ENCODE measurements around the gene TNS4. TPM values are rescaled to one million over a fixed set of nuclear protein-coding genes. Genes with fewer than 3 reads are reported as not detected.

The TNS4 gene
- total RNA-seq, 1 experiment from 2014 or later: 36.6 TPM

DNA sequence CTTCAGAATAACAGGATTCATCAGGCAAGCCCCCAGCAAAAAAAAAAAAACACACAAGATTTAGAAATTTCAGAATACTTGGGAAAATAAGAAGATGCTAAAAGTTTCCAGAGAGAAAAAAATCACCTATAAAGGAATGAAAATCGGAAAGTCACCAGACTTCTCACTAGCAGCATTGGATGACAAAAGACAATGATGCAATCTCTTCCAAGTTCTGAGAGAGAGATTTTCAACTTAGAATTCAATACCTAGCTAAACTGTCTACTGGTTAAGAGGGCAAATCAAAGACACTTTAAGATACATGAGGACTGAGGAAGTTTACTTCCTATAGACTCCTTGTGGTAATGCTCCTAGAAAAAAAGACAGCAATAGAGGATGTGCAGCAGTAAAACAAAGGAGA, 23.9 kb upstream of the TNS4 start:
- Histone ChIP-seq H3K9me3 (ENCODE audit: control insufficient read depth in 1 of 2, insufficient read depth in 1 of 2, low read depth in 1 of 2, low read length in 2 of 2) (peaks cover 0 to 4% of the 10 kb centered on the region in 2 experiments; a peak in 1 of 4 replicates), H3K79me2 (ENCODE audit: insufficient read depth, low read length) (no peaks in the 10 kb centered on the region), H3K9me2 (ENCODE audit: insufficient read depth) (no peaks in the 10 kb centered on the region), H4K20me1 (ENCODE audit: insufficient read depth) (no peaks in the 10 kb centered on the region), H3K9ac (ENCODE audit: low read length) (no peak overlapping the region), H3K27ac (ENCODE audit: low read depth, low read length) (no peak overlapping the region), H3K36me3 (ENCODE audit: control insufficient read depth in 1 of 2, insufficient read depth in 2 of 2, low read length in 2 of 2) (no peaks in the 10 kb centered on the region), H2AFZ (ENCODE audit: low read depth, low read length, poor library complexity, severe bottlenecking) (no peak overlapping the region), H3K27me3 (ENCODE audit: insufficient read depth, low read length) (no peaks in the 10 kb centered on the region), H3K4me1 (ENCODE audit: control insufficient read depth in 1 of 2, insufficient read depth in 2 of 2, low read length in 2 of 2) (peaks cover 20 to 33% of the 10 kb centered on the region in 2 experiments), H3K4me3 (replicated peaks in 1 of 2; ENCODE audit: low read depth in 1 of 2, low read length in 2 of 2) (no peak overlapping the region), H3K4me2 (ENCODE audit: low read length) (no peak overlapping the region)
- POLR2A ChIA-PET: no interaction called here
- intact Hi-C loops (cut with micrococcal nuclease): no loop called here
- no TSS peak for BruUV-seq (replicated peaks)
- no peak for ATAC-seq
- RAD21 ChIA-PET (ENCODE audit: low non-redundant PET in 1 of 2, low total read pairs in 2 of 2, uncharacterized antibody in 2 of 2, unreplicated experiment in 2 of 2): interaction anchor here in 1 of 2 experiments (0.9 kb wide), 1 partner anchor 35 kb away, joined by 3 read pairs; no protein-coding TSS in a partner anchor
- CTCF ChIA-PET: interaction anchor here (1.0 to 1.3 kb wide), 2 partner anchors 12 to 170 kb away, joined by 3 read pairs; no protein-coding TSS in a partner anchor
- TF ChIP-seq, protein P1, sequence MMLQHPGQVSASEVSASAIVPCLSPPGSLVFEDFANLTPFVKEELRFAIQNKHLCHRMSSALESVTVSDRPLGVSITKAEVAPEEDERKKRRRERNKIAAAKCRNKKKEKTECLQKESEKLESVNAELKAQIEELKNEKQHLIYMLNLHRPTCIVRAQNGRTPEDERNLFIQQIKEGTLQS (IDR thresholded peaks at IDR 0.05): no peak
- TF ChIP-seq CEBPB (IDR thresholded peaks at IDR 0.05; ENCODE audit: low read depth) (no peak), EGR1 (IDR thresholded peaks at IDR 0.05; ENCODE audit: low read depth) (no peak), ZNF274 (IDR thresholded peaks at IDR 0.05; ENCODE audit: low read depth, low read length) (no peak), JUND (IDR thresholded peaks at IDR 0.05) (no peak), TCF7L2 (IDR thresholded peaks at IDR 0.05; ENCODE audit: borderline replicate concordance, extremely low read depth, insufficient read depth, insufficient read length) (no peak), RAD21 (IDR thresholded peaks at IDR 0.05; ENCODE audit: low read depth) (no peak)
- no peak for DNase-seq (ENCODE audit: low read depth, low spot score)

DNA sequence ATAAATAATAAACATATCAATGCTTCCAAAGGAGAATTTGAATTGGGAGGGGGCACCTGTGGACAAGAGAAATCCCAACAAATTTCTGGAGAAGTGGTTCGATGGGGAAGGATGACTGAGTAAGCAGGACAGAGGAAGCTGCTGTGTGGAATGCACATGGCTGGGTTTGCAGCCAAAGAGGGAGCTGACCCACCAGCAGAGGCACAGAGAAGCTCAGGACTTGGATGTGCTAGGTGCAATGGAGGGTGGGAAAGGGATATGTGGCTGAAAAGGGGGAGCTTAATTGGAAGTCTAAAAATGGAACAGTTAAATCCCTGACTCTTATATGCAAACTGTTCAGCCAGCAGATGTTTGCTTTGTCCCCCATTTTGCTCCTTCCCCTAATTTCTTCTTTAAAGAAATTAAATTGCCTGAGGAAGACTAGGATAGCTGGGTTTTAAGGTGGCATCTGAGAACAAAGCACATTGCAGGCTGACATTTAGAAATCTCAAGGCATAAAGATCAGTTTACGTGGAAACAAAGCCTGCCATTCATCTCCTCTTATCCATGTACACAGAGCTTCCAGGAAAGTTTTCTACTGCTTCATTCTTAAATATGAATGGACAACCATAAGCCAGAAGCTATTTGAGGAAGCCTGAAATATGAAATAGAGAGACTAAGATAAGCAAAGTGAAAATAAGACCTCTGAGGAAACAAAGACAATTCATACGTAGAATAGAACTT, 23.0 kb upstream of the TNS4 start:
- RAD21 ChIA-PET (ENCODE audit: low non-redundant PET in 1 of 2, low total read pairs in 2 of 2, uncharacterized antibody in 2 of 2, unreplicated experiment in 2 of 2): no interaction called here
- TF ChIP-seq EGR1 (IDR thresholded peaks at IDR 0.05; ENCODE audit: low read depth): no peak
- TF ChIP-seq, protein P2, sequence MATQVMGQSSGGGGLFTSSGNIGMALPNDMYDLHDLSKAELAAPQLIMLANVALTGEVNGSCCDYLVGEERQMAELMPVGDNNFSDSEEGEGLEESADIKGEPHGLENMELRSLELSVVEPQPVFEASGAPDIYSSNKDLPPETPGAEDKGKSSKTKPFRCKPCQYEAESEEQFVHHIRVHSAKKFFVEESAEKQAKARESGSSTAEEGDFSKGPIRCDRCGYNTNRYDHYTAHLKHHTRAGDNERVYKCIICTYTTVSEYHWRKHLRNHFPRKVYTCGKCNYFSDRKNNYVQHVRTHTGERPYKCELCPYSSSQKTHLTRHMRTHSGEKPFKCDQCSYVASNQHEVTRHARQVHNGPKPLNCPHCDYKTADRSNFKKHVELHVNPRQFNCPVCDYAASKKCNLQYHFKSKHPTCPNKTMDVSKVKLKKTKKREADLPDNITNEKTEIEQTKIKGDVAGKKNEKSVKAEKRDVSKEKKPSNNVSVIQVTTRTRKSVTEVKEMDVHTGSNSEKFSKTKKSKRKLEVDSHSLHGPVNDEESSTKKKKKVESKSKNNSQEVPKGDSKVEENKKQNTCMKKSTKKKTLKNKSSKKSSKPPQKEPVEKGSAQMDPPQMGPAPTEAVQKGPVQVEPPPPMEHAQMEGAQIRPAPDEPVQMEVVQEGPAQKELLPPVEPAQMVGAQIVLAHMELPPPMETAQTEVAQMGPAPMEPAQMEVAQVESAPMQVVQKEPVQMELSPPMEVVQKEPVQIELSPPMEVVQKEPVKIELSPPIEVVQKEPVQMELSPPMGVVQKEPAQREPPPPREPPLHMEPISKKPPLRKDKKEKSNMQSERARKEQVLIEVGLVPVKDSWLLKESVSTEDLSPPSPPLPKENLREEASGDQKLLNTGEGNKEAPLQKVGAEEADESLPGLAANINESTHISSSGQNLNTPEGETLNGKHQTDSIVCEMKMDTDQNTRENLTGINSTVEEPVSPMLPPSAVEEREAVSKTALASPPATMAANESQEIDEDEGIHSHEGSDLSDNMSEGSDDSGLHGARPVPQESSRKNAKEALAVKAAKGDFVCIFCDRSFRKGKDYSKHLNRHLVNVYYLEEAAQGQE (IDR thresholded peaks at IDR 0.05; ENCODE audit: low read depth): no peak
- TF ChIP-seq TCF7L2 (IDR thresholded peaks at IDR 0.05; ENCODE audit: borderline replicate concordance, extremely low read depth, insufficient read depth, insufficient read length): no peak
- no peak for TF ChIP-seq CEBPB (IDR thresholded peaks at IDR 0.05; ENCODE audit: low read depth)
- TF ChIP-seq POLR2AphosphoS5 (IDR thresholded peaks at IDR 0.05; ENCODE audit: low read depth, low read length): no peak
- no peak for TF ChIP-seq POLR2A (IDR thresholded peaks at IDR 0.05; ENCODE audit: borderline replicate concordance, extremely low read depth, insufficient read depth, insufficient read length)
- TF ChIP-seq, protein P1 (IDR thresholded peaks at IDR 0.05): no peak
- no peak for TF ChIP-seq ELF1 (IDR thresholded peaks at IDR 0.05; ENCODE audit: borderline replicate concordance, low read depth)
- TF ChIP-seq SRF (IDR thresholded peaks at IDR 0.05; ENCODE audit: low read depth): no peak
- no peak for TF ChIP-seq EZH2 (IDR thresholded peaks at IDR 0.05)
- no peak for TF ChIP-seq ZFX (IDR thresholded peaks at IDR 0.05)
- Histone ChIP-seq H4K20me1 (ENCODE audit: insufficient read depth) (no peaks in the 10 kb centered on the region), H3K9me3 (ENCODE audit: control insufficient read depth in 1 of 2, insufficient read depth in 1 of 2, low read depth in 1 of 2, low read length in 2 of 2) (peaks cover 0 to 4% of the 10 kb centered on the region in 2 experiments; a peak in 1 of 4 replicates), H3K9ac (ENCODE audit: low read length) (no peak overlapping the region), H3K36me3 (ENCODE audit: control insufficient read depth in 1 of 2, insufficient read depth in 2 of 2, low read length in 2 of 2) (no peaks in the 10 kb centered on the region), H3K27ac (ENCODE audit: low read depth, low read length) (no peak overlapping the region), H3K9me2 (ENCODE audit: insufficient read depth) (no peaks in the 10 kb centered on the region), H3K4me1 (ENCODE audit: control insufficient read depth in 1 of 2, insufficient read depth in 2 of 2, low read length in 2 of 2) (peaks cover 29 to 37% of the 10 kb centered on the region in 2 experiments), H3K4me3 (replicated peaks in 1 of 2; ENCODE audit: low read depth in 1 of 2, low read length in 2 of 2) (no peak overlapping the region), H3K27me3 (ENCODE audit: insufficient read depth, low read length) (no peaks in the 10 kb centered on the region), H3K4me2 (ENCODE audit: low read length) (no peak overlapping the region), H2AFZ (ENCODE audit: low read depth, low read length, poor library complexity, severe bottlenecking) (no peak overlapping the region), H3K79me2 (ENCODE audit: insufficient read depth, low read length) (no peaks in the 10 kb centered on the region)
- BruUV-seq (replicated peaks): no TSS peak
- DNase-seq (ENCODE audit: low read depth, low spot score): no peak
- intact Hi-C loops (cut with micrococcal nuclease): no loop called here
- CTCF ChIA-PET: interaction anchor here (1.3 kb wide), 1 partner anchor 13 kb away, joined by 3 read pairs; no protein-coding TSS in a partner anchor
- POLR2A ChIA-PET: no interaction called here
- no peak for ATAC-seq
